Measurements from ENCODE around the gene SLC22A25. TPM values are rescaled to one million over a fixed set of nuclear protein-coding genes. Genes with fewer than 3 reads are reported as not detected.

SLC22A25 gene
- total and polyA plus RNA-seq, 10 of the 15 experiments (the other 5 are each of a cell fraction or from before 2014, with no cell fraction given), result not detected

DNA sequence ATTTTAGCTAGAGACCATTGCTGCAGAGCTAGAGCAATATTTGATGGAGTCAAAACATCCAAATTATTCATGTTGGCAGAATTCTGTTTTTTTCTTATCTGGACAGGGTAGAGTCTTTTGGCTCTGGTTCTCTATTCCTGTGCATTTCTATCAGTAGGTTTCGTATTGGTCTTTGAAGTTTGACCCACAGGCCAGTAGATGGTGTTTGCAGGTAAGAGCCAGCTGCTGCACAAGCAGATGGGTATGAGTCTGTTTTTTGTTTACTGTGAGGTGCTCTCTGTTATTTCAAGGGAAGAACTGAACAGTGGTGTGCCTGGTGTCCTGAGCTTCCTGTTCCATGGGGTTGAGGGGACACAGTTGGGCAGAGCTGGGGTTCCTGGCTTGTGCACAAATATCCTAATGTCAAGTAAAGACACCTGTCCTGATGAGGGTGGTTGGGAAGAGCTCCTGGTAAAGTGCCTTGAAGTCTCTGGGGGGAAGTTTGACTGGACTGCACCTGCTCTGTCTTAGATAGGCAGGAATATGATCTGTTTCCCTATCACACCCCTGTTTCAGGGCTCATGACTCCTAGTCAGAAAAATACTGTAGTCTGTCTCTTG lies 34.0 kb upstream of the SLC22A25 start:
- no peak for FAIRE-seq
- BruUV-seq (replicated peaks), result no TSS peak
- POLR2A ChIA-PET, result no interaction called here
- intact Hi-C loops (cut with micrococcal nuclease; ENCODE audit: unreplicated experiment) (no loop called here), in situ Hi-C loops (cut with MboI) (no loop called here)
- no peaks in the 10 kb centered on the region for H3K9me3 ChIP-seq (replicated peaks; ENCODE audit: control insufficient read depth, insufficient read depth, low read length)
- no peaks in the 10 kb centered on the region for H3K79me2 ChIP-seq (ENCODE audit: control insufficient read depth, insufficient read depth, low read length)
- H3K9ac ChIP-seq (ENCODE audit: control insufficient read depth, insufficient read depth, low read length), result no peak overlapping the region
- no peak overlapping the region for H3K4me2 ChIP-seq (ENCODE audit: control insufficient read depth, insufficient read depth)
- no peak; the same call in 2 of the 3 replicates for ATAC-seq
- RAD21 ChIA-PET (ENCODE audit: unreplicated experiment), result no interaction called here
- no peaks in the 10 kb centered on the region; a peak in 1 of 4 replicates for H3K27me3 ChIP-seq (replicated peaks in 1 of 2; ENCODE audit: control insufficient read depth in 2 of 2, insufficient read depth in 2 of 2, low read length in 1 of 2)
- SMC1A ChIA-PET (ENCODE audit: uncharacterized antibody, unreplicated experiment), result no interaction called here
- no peaks in the 10 kb centered on the region for H3K4me1 ChIP-seq (ENCODE audit: control insufficient read depth, insufficient read depth, low read length)
- DNase-seq (ENCODE audit: low read depth, low spot score), result no peak
- no peak overlapping the region for H3K27ac ChIP-seq (ENCODE audit: control insufficient read depth, insufficient read depth)
- CTCF ChIA-PET, result interaction anchor here (1.0 kb wide), 2 partner anchors 357 to 358 kb away, joined by 3 read pairs; no protein-coding TSS in a partner anchor
- no peaks in the 10 kb centered on the region for H4K20me1 ChIP-seq (ENCODE audit: control insufficient read depth, insufficient read depth)
- no peak overlapping the region for H2AFZ ChIP-seq (ENCODE audit: control insufficient read depth, low read depth, low read length)
- no peak overlapping the region for H3K4me3 ChIP-seq
- no peaks in the 10 kb centered on the region for H3K36me3 ChIP-seq (ENCODE audit: control insufficient read depth in 2 of 2, insufficient read depth in 2 of 2, low read length in 1 of 2)
- WGBS (ENCODE audit: insufficient coverage, insufficient replicate concordance, low lambda C conversion rate, missing lambda C conversion rate), result 0% methylated on average over 1 of the region's 1 CpG
- TF ChIP-seq NR2F1 (conservative IDR thresholded peaks at IDR 0.05) (no peak), SMAD1 (IDR thresholded peaks at IDR 0.05; ENCODE audit: low read depth, partially characterized antibody) (no peak), CBFB (IDR thresholded peaks at IDR 0.05; ENCODE audit: low read depth) (no peak), POLR2A (IDR thresholded peaks at IDR 0.05; ENCODE audit: low read depth, low read length) (no peak), MTA3 (IDR thresholded peaks at IDR 0.05; ENCODE audit: borderline replicate concordance, low read length) (no peak), CREB1 (IDR thresholded peaks at IDR 0.05; ENCODE audit: low read depth) (no peak), ATF7 (IDR thresholded peaks at IDR 0.05; ENCODE audit: low read depth) (no peak)
- TF ChIP-seq, protein P1, sequence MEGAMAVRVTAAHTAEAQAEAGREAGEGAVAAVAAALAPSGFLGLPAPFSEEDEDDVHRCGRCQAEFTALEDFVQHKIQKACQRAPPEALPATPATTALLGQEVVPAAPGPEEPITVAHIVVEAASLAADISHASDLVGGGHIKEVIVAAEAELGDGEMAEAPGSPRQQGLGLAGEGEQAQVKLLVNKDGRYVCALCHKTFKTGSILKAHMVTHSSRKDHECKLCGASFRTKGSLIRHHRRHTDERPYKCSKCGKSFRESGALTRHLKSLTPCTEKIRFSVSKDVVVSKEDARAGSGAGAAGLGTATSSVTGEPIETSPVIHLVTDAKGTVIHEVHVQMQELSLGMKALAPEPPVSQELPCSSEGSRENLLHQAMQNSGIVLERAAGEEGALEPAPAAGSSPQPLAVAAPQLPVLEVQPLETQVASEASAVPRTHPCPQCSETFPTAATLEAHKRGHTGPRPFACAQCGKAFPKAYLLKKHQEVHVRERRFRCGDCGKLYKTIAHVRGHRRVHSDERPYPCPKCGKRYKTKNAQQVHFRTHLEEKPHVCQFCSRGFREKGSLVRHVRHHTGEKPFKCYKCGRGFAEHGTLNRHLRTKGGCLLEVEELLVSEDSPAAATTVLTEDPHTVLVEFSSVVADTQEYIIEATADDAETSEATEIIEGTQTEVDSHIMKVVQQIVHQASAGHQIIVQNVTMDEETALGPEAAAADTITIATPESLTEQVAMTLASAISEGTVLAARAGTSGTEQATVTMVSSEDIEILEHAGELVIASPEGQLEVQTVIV (IDR thresholded peaks at IDR 0.05; ENCODE audit: borderline replicate concordance, partially characterized antibody), result no peak
- TF ChIP-seq, protein P2, sequence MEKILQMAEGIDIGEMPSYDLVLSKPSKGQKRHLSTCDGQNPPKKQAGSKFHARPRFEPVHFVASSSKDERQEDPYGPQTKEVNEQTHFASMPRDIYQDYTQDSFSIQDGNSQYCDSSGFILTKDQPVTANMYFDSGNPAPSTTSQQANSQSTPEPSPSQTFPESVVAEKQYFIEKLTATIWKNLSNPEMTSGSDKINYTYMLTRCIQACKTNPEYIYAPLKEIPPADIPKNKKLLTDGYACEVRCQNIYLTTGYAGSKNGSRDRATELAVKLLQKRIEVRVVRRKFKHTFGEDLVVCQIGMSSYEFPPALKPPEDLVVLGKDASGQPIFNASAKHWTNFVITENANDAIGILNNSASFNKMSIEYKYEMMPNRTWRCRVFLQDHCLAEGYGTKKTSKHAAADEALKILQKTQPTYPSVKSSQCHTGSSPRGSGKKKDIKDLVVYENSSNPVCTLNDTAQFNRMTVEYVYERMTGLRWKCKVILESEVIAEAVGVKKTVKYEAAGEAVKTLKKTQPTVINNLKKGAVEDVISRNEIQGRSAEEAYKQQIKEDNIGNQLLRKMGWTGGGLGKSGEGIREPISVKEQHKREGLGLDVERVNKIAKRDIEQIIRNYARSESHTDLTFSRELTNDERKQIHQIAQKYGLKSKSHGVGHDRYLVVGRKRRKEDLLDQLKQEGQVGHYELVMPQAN (conservative IDR thresholded peaks at IDR 0.05), result no peak
- TF ChIP-seq, protein P3, sequence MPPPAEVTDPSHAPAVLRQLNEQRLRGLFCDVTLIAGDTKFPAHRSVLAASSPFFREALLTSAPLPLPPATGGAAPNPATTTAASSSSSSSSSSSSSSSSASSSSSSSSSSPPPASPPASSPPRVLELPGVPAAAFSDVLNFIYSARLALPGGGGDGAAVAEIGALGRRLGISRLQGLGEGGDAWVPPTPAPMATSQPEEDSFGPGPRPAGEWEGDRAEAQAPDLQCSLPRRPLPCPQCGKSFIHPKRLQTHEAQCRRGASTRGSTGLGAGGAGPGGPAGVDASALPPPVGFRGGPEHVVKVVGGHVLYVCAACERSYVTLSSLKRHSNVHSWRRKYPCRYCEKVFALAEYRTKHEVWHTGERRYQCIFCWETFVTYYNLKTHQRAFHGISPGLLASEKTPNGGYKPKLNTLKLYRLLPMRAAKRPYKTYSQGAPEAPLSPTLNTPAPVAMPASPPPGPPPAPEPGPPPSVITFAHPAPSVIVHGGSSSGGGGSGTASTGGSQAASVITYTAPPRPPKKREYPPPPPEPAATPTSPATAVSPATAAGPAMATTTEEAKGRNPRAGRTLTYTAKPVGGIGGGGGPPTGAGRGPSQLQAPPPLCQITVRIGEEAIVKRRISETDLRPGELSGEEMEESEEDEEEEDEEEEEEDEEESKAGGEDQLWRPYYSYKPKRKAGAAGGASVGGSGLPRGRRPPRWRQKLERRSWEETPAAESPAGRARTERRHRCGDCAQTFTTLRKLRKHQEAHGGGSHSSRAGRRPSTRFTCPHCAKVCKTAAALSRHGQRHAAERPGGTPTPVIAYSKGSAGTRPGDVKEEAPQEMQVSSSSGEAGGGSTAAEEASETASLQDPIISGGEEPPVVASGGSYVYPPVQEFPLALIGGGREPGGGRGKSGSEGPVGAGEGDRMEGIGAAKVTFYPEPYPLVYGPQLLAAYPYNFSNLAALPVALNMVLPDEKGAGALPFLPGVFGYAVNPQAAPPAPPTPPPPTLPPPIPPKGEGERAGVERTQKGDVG (CRISPR knock-in tag; IDR thresholded peaks at IDR 0.05), result no peak
- TF ChIP-seq, protein P4, sequence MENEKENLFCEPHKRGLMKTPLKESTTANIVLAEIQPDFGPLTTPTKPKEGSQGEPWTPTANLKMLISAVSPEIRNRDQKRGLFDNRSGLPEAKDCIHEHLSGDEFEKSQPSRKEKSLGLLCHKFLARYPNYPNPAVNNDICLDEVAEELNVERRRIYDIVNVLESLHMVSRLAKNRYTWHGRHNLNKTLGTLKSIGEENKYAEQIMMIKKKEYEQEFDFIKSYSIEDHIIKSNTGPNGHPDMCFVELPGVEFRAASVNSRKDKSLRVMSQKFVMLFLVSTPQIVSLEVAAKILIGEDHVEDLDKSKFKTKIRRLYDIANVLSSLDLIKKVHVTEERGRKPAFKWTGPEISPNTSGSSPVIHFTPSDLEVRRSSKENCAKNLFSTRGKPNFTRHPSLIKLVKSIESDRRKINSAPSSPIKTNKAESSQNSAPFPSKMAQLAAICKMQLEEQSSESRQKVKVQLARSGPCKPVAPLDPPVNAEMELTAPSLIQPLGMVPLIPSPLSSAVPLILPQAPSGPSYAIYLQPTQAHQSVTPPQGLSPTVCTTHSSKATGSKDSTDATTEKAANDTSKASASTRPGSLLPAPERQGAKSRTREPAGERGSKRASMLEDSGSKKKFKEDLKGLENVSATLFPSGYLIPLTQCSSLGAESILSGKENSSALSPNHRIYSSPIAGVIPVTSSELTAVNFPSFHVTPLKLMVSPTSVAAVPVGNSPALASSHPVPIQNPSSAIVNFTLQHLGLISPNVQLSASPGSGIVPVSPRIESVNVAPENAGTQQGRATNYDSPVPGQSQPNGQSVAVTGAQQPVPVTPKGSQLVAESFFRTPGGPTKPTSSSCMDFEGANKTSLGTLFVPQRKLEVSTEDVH (IDR thresholded peaks at IDR 0.05; ENCODE audit: low read depth, partially characterized antibody), result no peak
- TF ChIP-seq, protein P5, sequence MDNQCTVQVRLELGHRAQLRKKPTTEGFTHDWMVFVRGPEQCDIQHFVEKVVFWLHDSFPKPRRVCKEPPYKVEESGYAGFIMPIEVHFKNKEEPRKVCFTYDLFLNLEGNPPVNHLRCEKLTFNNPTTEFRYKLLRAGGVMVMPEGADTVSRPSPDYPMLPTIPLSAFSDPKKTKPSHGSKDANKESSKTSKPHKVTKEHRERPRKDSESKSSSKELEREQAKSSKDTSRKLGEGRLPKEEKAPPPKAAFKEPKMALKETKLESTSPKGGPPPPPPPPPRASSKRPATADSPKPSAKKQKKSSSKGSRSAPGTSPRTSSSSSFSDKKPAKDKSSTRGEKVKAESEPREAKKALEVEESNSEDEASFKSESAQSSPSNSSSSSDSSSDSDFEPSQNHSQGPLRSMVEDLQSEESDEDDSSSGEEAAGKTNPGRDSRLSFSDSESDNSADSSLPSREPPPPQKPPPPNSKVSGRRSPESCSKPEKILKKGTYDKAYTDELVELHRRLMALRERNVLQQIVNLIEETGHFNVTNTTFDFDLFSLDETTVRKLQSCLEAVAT (IDR thresholded peaks at IDR 0.05), result no peak

All from GM12878 (cell line).